ENCODE results near the gene HDAC2. TPM values are rescaled to one million over a fixed set of nuclear protein-coding genes. Genes with fewer than 3 reads are reported as not detected.

Gene HDAC2
- total RNA-seq, 1 experiment from 2014 or later = 321 TPM

DNA sequence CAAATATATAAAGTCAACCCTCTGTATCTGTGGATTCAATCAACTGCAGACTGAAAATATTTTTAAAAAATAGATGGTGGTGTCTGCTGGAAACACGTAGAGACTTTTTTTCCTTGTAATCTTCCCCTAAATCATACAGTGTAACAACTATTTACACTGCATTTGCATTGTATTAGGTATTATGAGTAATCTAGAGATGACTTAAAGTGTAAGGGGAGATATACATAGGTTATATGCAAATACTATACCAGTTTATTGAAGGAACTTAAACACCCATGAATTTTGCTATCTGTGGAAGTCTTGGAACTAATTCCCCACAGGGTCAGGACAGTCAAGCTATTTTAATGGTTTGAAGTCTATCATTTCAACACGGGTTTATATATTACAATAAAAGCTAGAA is 10.2 kb downstream of the HDAC2 start:
- H3K4me3 Mint-ChIP-seq = no peak overlapping the region
- ATAC-seq (no peak), DNase-seq (ENCODE audit: low spot score) (no peak)
- no peaks in the 10 kb centered on the region for H3K9me3 Mint-ChIP-seq
- H3K4me1 Mint-ChIP-seq = peaks cover 52% of the 10 kb centered on the region
- H3K27ac Mint-ChIP-seq = no peak overlapping the region
- CTCF ChIA-PET = interaction anchor here (1.3 kb wide), 1 partner anchor 25 kb away, joined by 3 read pairs; no protein-coding TSS in a partner anchor
- peaks cover 28% of the 10 kb centered on the region for H3K36me3 Mint-ChIP-seq
- no peaks in the 10 kb centered on the region for H3K27me3 Mint-ChIP-seq (ENCODE audit: low read depth)
- TF ChIP-seq ZNF121 (CRISPR knock-in tag; IDR thresholded peaks at IDR 0.05) = no peak
- TF ChIP-seq FOXP4 (CRISPR knock-in tag; IDR thresholded peaks at IDR 0.05) = no peak
- TF ChIP-seq, protein P1, sequence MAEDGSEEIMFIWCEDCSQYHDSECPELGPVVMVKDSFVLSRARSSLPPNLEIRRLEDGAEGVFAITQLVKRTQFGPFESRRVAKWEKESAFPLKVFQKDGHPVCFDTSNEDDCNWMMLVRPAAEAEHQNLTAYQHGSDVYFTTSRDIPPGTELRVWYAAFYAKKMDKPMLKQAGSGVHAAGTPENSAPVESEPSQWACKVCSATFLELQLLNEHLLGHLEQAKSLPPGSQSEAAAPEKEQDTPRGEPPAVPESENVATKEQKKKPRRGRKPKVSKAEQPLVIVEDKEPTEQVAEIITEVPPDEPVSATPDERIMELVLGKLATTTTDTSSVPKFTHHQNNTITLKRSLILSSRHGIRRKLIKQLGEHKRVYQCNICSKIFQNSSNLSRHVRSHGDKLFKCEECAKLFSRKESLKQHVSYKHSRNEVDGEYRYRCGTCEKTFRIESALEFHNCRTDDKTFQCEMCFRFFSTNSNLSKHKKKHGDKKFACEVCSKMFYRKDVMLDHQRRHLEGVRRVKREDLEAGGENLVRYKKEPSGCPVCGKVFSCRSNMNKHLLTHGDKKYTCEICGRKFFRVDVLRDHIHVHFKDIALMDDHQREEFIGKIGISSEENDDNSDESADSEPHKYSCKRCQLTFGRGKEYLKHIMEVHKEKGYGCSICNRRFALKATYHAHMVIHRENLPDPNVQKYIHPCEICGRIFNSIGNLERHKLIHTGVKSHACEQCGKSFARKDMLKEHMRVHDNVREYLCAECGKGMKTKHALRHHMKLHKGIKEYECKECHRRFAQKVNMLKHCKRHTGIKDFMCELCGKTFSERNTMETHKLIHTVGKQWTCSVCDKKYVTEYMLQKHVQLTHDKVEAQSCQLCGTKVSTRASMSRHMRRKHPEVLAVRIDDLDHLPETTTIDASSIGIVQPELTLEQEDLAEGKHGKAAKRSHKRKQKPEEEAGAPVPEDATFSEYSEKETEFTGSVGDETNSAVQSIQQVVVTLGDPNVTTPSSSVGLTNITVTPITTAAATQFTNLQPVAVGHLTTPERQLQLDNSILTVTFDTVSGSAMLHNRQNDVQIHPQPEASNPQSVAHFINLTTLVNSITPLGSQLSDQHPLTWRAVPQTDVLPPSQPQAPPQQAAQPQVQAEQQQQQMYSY (CRISPR knock-in tag; IDR thresholded peaks at IDR 0.05) = no peak
- TF ChIP-seq MXD4 (CRISPR knock-in tag; IDR thresholded peaks at IDR 0.05; ENCODE audit: borderline replicate concordance) = no peak
- no peak for TF ChIP-seq CBFB (CRISPR knock-in tag; IDR thresholded peaks at IDR 0.05; ENCODE audit: low read depth)
- TF ChIP-seq, protein P2, sequence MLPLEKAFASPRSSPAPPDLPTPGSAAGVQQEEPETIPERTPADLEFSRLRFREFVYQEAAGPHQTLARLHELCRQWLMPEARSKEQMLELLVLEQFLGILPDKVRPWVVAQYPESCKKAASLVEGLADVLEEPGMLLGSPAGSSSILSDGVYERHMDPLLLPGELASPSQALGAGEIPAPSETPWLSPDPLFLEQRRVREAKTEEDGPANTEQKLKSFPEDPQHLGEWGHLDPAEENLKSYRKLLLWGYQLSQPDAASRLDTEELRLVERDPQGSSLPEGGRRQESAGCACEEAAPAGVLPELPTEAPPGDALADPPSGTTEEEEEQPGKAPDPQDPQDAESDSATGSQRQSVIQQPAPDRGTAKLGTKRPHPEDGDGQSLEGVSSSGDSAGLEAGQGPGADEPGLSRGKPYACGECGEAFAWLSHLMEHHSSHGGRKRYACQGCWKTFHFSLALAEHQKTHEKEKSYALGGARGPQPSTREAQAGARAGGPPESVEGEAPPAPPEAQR (CRISPR knock-in tag; IDR thresholded peaks at IDR 0.05) = no peak
- TF ChIP-seq, protein P3, sequence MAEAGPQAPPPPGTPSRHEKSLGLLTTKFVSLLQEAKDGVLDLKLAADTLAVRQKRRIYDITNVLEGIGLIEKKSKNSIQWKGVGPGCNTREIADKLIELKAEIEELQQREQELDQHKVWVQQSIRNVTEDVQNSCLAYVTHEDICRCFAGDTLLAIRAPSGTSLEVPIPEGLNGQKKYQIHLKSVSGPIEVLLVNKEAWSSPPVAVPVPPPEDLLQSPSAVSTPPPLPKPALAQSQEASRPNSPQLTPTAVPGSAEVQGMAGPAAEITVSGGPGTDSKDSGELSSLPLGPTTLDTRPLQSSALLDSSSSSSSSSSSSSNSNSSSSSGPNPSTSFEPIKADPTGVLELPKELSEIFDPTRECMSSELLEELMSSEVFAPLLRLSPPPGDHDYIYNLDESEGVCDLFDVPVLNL (CRISPR knock-in tag; IDR thresholded peaks at IDR 0.05; ENCODE audit: borderline replicate concordance, low read depth) = no peak
- no peak for TF ChIP-seq ZMAT4 (CRISPR knock-in tag; IDR thresholded peaks at IDR 0.05)
- no peak for TF ChIP-seq NR2C2 (CRISPR knock-in tag; IDR thresholded peaks at IDR 0.05)
- TF ChIP-seq CREM (CRISPR knock-in tag; IDR thresholded peaks at IDR 0.05) = no peak
- no peak for TF ChIP-seq RORB (CRISPR knock-in tag; IDR thresholded peaks at IDR 0.05)
- no peak for TF ChIP-seq TCF7 (CRISPR knock-in tag; IDR thresholded peaks at IDR 0.05; ENCODE audit: low read depth)
- no peak for TF ChIP-seq AR (CRISPR knock-in tag; IDR thresholded peaks at IDR 0.05)
- TF ChIP-seq NR1H2 (CRISPR knock-in tag; IDR thresholded peaks at IDR 0.05) = no peak
- POLR2A ChIA-PET = no interaction called here

DNA sequence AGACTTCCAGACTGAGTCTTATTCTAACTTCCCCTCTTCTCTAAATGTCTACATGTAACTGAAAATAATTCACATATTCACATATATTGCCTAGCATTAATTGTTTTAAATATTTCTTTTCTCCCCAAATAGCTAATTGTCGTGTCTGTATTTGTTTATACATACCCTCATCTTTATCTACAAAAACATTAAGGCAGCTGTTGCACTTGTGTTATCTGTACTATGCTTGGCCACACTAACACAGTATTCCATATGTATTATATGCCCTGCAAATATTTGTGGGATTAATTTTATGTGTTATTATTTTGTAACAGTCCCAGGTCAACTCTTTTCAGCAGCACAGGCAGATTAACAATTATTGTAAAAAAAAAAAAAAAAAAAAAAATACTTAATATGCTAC is 11.7 kb downstream of the HDAC2 start:
- CTCF ChIA-PET = no interaction called here
- peaks cover 39% of the 10 kb centered on the region for H3K4me1 Mint-ChIP-seq
- H3K9me3 Mint-ChIP-seq = no peaks in the 10 kb centered on the region
- H3K27me3 Mint-ChIP-seq (ENCODE audit: low read depth) = no peaks in the 10 kb centered on the region
- H3K27ac Mint-ChIP-seq = peak overlapping the region; percentile 5
- ATAC-seq (no peak), DNase-seq (ENCODE audit: low spot score) (no peak)
- POLR2A ChIA-PET = no interaction called here
- no peak overlapping the region for H3K4me3 Mint-ChIP-seq
- H3K36me3 Mint-ChIP-seq = peaks cover 41% of the 10 kb centered on the region
- TF ChIP-seq NFE2L1 (CRISPR knock-in tag; IDR thresholded peaks at IDR 0.05) = no peak
- TF ChIP-seq RORB (CRISPR knock-in tag; IDR thresholded peaks at IDR 0.05) = no peak
- no peak for TF ChIP-seq SMAD3 (CRISPR knock-in tag; IDR thresholded peaks at IDR 0.05; ENCODE audit: borderline replicate concordance)
- no peak for TF ChIP-seq ZNF317 (CRISPR knock-in tag; IDR thresholded peaks at IDR 0.05; ENCODE audit: borderline replicate concordance, low read depth)
- TF ChIP-seq HMGXB4 (CRISPR knock-in tag; IDR thresholded peaks at IDR 0.05) = no peak
- no peak for TF ChIP-seq RELA (CRISPR knock-in tag; IDR thresholded peaks at IDR 0.05; ENCODE audit: borderline replicate concordance)
- TF ChIP-seq ZMAT4 (CRISPR knock-in tag; IDR thresholded peaks at IDR 0.05) = no peak

Measured in WTC11 (cell line).